Activated naive CD4-positive, alpha-beta T cell treated with anti-CD3 and anti-CD28 coated beads, Interleukin-2, amount 10 ng/mL, durations not matched to agents 7 days and 5 days (primary cell): ENCODE measurements around the gene ARFGAP3.

ENCODE experiments used
- CTCF ChIA-PET: fragments of 350-600 bp; sonication (Branson Sonifier 250); formaldehyde crosslinking; loops from one replicate; lab custom pipeline; 2021; ENCODE audit warnings: antibody characterized with exemption; lab: Charles Lee
- DNase-seq: peaks from one replicate; pipeline ENCODE4 v3.0.0-alpha.2; 2020
- H3K27ac Mint-ChIP-seq: one replicate; pipeline ENCODE4 v1.8.0; 2021; ENCODE audit warnings: mild to moderate bottlenecking, moderate library complexity, mixed read lengths
- H3K27me3 Mint-ChIP-seq: one replicate; pipeline ENCODE4 v1.8.0; 2021; ENCODE audit warnings: mild to moderate bottlenecking, mixed read lengths
- H3K36me3 Mint-ChIP-seq: one replicate; pipeline ENCODE4 v1.8.0; 2021; ENCODE audit warnings: mixed read lengths
- H3K4me1 Mint-ChIP-seq: one replicate; pipeline ENCODE4 v1.8.0; 2021; ENCODE audit warnings: mixed read lengths
- H3K4me3 Mint-ChIP-seq: one replicate; pipeline ENCODE4 v1.8.0; 2021; ENCODE audit warnings: mild to moderate bottlenecking, moderate library complexity, mixed read lengths
- H3K9me3 Mint-ChIP-seq: one replicate; pipeline ENCODE4 v1.8.0; 2021; ENCODE audit warnings: mixed read lengths

ARFGAP3 gene

GRCh38 chr22:42780070-42780540, 77.0 kb downstream of the ARFGAP3 start:
- DNase-seq, result peak; percentile 60
- Mint-ChIP-seq H3K4me1 (no peaks in the 10 kb centered on the region), H3K36me3 (no peaks in the 10 kb centered on the region), H3K27ac (no peak overlapping the region), H3K27me3 (no peaks in the 10 kb centered on the region), H3K9me3 (no peaks in the 10 kb centered on the region), H3K4me3 (no peak overlapping the region)
- CTCF ChIA-PET, result interaction anchor here (1.1 to 4.2 kb wide), 7 partner anchors 86 to 310 kb away, joined by 4 to 11 read pairs (median 6); no protein-coding TSS in a partner anchor

- peaks cover 11% of the 10 kb centered on the region for H3K27me3 Mint-ChIP-seq
- no peak overlapping the region for H3K27ac Mint-ChIP-seq
- CTCF ChIA-PET, result interaction anchor here (4.2 kb wide), 1 partner anchor 91 kb away, joined by 11 read pairs; no protein-coding TSS in a partner anchor
- no peaks in the 10 kb centered on the region for H3K9me3 Mint-ChIP-seq
- H3K4me3 Mint-ChIP-seq, result no peak overlapping the region
- H3K4me1 Mint-ChIP-seq, result no peaks in the 10 kb centered on the region
- no peak for DNase-seq
- no peaks in the 10 kb centered on the region for H3K36me3 Mint-ChIP-seq
Observed at GRCh38 chr22:42777126-42777525, 79.9 kb downstream of the ARFGAP3 start.

GRCh38 chr22:42773167-42773566, 83.9 kb downstream of the ARFGAP3 start:
- CTCF ChIA-PET, result no interaction called here
- Mint-ChIP-seq H3K9me3 (no peaks in the 10 kb centered on the region), H3K27ac (no peak overlapping the region), H3K4me1 (no peaks in the 10 kb centered on the region), H3K36me3 (no peaks in the 10 kb centered on the region), H3K4me3 (no peak overlapping the region), H3K27me3 (peaks cover 15% of the 10 kb centered on the region)
- no peak for DNase-seq

- Mint-ChIP-seq H3K4me1 (no peaks in the 10 kb centered on the region), H3K9me3 (no peaks in the 10 kb centered on the region), H3K4me3 (no peak overlapping the region), H3K27me3 (peaks cover 15% of the 10 kb centered on the region), H3K36me3 (no peaks in the 10 kb centered on the region), H3K27ac (no peak overlapping the region)
- no peak for DNase-seq
- CTCF ChIA-PET, result no interaction called here
Observed at GRCh38 chr22:42772647-42773046, 84.4 kb downstream of the ARFGAP3 start.

GRCh38 chr22:42770941-42771647, 86.0 kb downstream of the ARFGAP3 start:
- no peak for DNase-seq

GRCh38 chr22:42770448-42770726, 86.7 kb downstream of the ARFGAP3 start:
- no peak for DNase-seq
- Mint-ChIP-seq H3K9me3 (no peaks in the 10 kb centered on the region), H3K4me1 (no peaks in the 10 kb centered on the region), H3K27ac (no peak overlapping the region), H3K4me3 (no peak overlapping the region), H3K27me3 (peaks cover 19% of the 10 kb centered on the region), H3K36me3 (no peaks in the 10 kb centered on the region)
- CTCF ChIA-PET, result no interaction called here

More at GRCh38 chr22:42770941-42771647, 86.0 kb downstream of the ARFGAP3 start:
- H3K4me3 Mint-ChIP-seq, result no peak overlapping the region
- H3K9me3 Mint-ChIP-seq, result no peaks in the 10 kb centered on the region
- CTCF ChIA-PET, result no interaction called here
- peaks cover 19% of the 10 kb centered on the region for H3K27me3 Mint-ChIP-seq
- H3K36me3 Mint-ChIP-seq, result no peaks in the 10 kb centered on the region
- H3K4me1 Mint-ChIP-seq, result no peaks in the 10 kb centered on the region
- H3K27ac Mint-ChIP-seq, result no peak overlapping the region

GRCh38 chr22:42769574-42770447, 87.3 kb downstream of the ARFGAP3 start:
- H3K27ac Mint-ChIP-seq, result no peak overlapping the region

GRCh38 chr22:42769238-42769573, 87.9 kb downstream of the ARFGAP3 start:
- DNase-seq, result no peak
- Mint-ChIP-seq H3K4me3 (no peak overlapping the region), H3K9me3 (no peaks in the 10 kb centered on the region), H3K27ac (no peak overlapping the region), H3K4me1 (no peaks in the 10 kb centered on the region), H3K27me3 (peaks cover 17% of the 10 kb centered on the region), H3K36me3 (no peaks in the 10 kb centered on the region)
- CTCF ChIA-PET, result no interaction called here

More at GRCh38 chr22:42769574-42770447, 87.3 kb downstream of the ARFGAP3 start:
- no peak for DNase-seq
- Mint-ChIP-seq H3K4me3 (no peak overlapping the region), H3K4me1 (no peaks in the 10 kb centered on the region), H3K9me3 (no peaks in the 10 kb centered on the region), H3K27me3 (peaks cover 19% of the 10 kb centered on the region), H3K36me3 (no peaks in the 10 kb centered on the region)
- CTCF ChIA-PET, result no interaction called here

GRCh38 chr22:42768385-42769035, 88.6 kb downstream of the ARFGAP3 start:
- Mint-ChIP-seq H3K4me1 (no peaks in the 10 kb centered on the region), H3K9me3 (no peaks in the 10 kb centered on the region), H3K4me3 (no peak overlapping the region), H3K36me3 (no peaks in the 10 kb centered on the region), H3K27me3 (peaks cover 16% of the 10 kb centered on the region), H3K27ac (no peak overlapping the region)
- CTCF ChIA-PET, result no interaction called here
- no peak for DNase-seq

GRCh38 chr22:42766860-42767259, 90.2 kb downstream of the ARFGAP3 start:
- no peak for DNase-seq
- Mint-ChIP-seq H3K4me1 (no peaks in the 10 kb centered on the region), H3K27me3 (peaks cover 9% of the 10 kb centered on the region), H3K36me3 (no peaks in the 10 kb centered on the region), H3K4me3 (no peak overlapping the region), H3K9me3 (no peaks in the 10 kb centered on the region), H3K27ac (no peak overlapping the region)
- CTCF ChIA-PET, result interaction anchor here (1.3 kb wide), 1 partner anchor 267 kb away, joined by 4 read pairs; no protein-coding TSS in a partner anchor

- CTCF ChIA-PET, result interaction anchor here (0.9 to 1.0 kb wide), 2 partner anchors 103 to 325 kb away, joined by 3 read pairs; no protein-coding TSS in a partner anchor
- Mint-ChIP-seq H3K4me3 (no peak overlapping the region), H3K4me1 (no peaks in the 10 kb centered on the region), H3K36me3 (no peaks in the 10 kb centered on the region), H3K27ac (no peak overlapping the region), H3K27me3 (peaks cover 9% of the 10 kb centered on the region), H3K9me3 (no peaks in the 10 kb centered on the region)
- DNase-seq, result no peak
Observed at GRCh38 chr22:42764895-42765363, 92.1 kb downstream of the ARFGAP3 start.

GRCh38 chr22:42763965-42764480, 93.0 kb downstream of the ARFGAP3 start:
- no peak for DNase-seq
- no peak overlapping the region for H3K4me3 Mint-ChIP-seq
- CTCF ChIA-PET, result interaction anchor here (0.9 to 1.0 kb wide), 2 partner anchors 104 to 326 kb away, joined by 3 read pairs; no protein-coding TSS in a partner anchor
- no peaks in the 10 kb centered on the region for H3K36me3 Mint-ChIP-seq
- no peak overlapping the region for H3K27ac Mint-ChIP-seq
- H3K9me3 Mint-ChIP-seq, result no peaks in the 10 kb centered on the region
- H3K27me3 Mint-ChIP-seq, result peaks cover 4% of the 10 kb centered on the region
- no peaks in the 10 kb centered on the region for H3K4me1 Mint-ChIP-seq

- CTCF ChIA-PET, result no interaction called here
- no peaks in the 10 kb centered on the region for H3K9me3 Mint-ChIP-seq
- no peaks in the 10 kb centered on the region for H3K4me1 Mint-ChIP-seq
- no peak for DNase-seq
- H3K27me3 Mint-ChIP-seq, result no peaks in the 10 kb centered on the region
- H3K27ac Mint-ChIP-seq, result no peak overlapping the region
- H3K36me3 Mint-ChIP-seq, result no peaks in the 10 kb centered on the region
- no peak overlapping the region for H3K4me3 Mint-ChIP-seq
Observed at GRCh38 chr22:42760806-42761565, 96.1 kb downstream of the ARFGAP3 start.
